ENCODE results near the gene CFAP157.

The CFAP157 gene

GRCh38 chr9:127723013-127723412, 16.2 kb downstream of the CFAP157 start:
- no peaks in the 10 kb centered on the region for H3K79me2 ChIP-seq (ENCODE audit: insufficient read depth, low read length)
- no peak overlapping the region for H3K4me3 ChIP-seq (ENCODE audit: insufficient read depth, low read length, poor library complexity, severe bottlenecking)
- H3K9me2 ChIP-seq (replicated peaks; ENCODE audit: insufficient read depth, low read length) = no peaks in the 10 kb centered on the region
- H3K9me3 ChIP-seq (ENCODE audit: insufficient read depth, low read length) = no peaks in the 10 kb centered on the region
- H3K4me2 ChIP-seq (ENCODE audit: low read depth, low read length, poor library complexity, severe bottlenecking) = no peak overlapping the region
- no peak overlapping the region for H3K27ac ChIP-seq (ENCODE audit: low read depth, low read length)
- H3F3A ChIP-seq (ENCODE audit: insufficient read depth) = no peaks in the 10 kb centered on the region
- H3K27me3 ChIP-seq (ENCODE audit: low read length) = no peaks in the 10 kb centered on the region
- H3K9ac ChIP-seq (ENCODE audit: low read length) = no peak overlapping the region
- TF ChIP-seq EZH2phosphoT487 (conservative IDR thresholded peaks at IDR 0.05; ENCODE audit: low read length) (no peak), CTCF (IDR thresholded peaks at IDR 0.05; ENCODE audit: insufficient read depth, low read length, poor library complexity, severe bottlenecking) (no peak)
- no peaks in the 10 kb centered on the region for H3K36me3 ChIP-seq (ENCODE audit: low read length)
- no peaks in the 10 kb centered on the region for H4K20me1 ChIP-seq (ENCODE audit: low read depth, low read length)
- no peak overlapping the region for H2AFZ ChIP-seq (ENCODE audit: low read depth, low read length, severe bottlenecking)

GRCh38 chr9:127723444-127723843, 16.7 kb downstream of the CFAP157 start:
- Histone ChIP-seq H3K36me3 (ENCODE audit: low read length) (no peaks in the 10 kb centered on the region), H3K27ac (ENCODE audit: low read depth, low read length) (no peak overlapping the region), H3K79me2 (ENCODE audit: insufficient read depth, low read length) (no peaks in the 10 kb centered on the region), H3F3A (ENCODE audit: insufficient read depth) (no peaks in the 10 kb centered on the region), H3K4me3 (ENCODE audit: insufficient read depth, low read length, poor library complexity, severe bottlenecking) (no peak overlapping the region), H2AFZ (ENCODE audit: low read depth, low read length, severe bottlenecking) (no peak overlapping the region), H3K9ac (ENCODE audit: low read length) (no peak overlapping the region), H3K4me2 (ENCODE audit: low read depth, low read length, poor library complexity, severe bottlenecking) (no peak overlapping the region), H3K9me2 (replicated peaks; ENCODE audit: insufficient read depth, low read length) (no peaks in the 10 kb centered on the region), H3K9me3 (ENCODE audit: insufficient read depth, low read length) (no peaks in the 10 kb centered on the region), H4K20me1 (ENCODE audit: low read depth, low read length) (no peaks in the 10 kb centered on the region), H3K27me3 (ENCODE audit: low read length) (no peaks in the 10 kb centered on the region)
- TF ChIP-seq CTCF (IDR thresholded peaks at IDR 0.05; ENCODE audit: insufficient read depth, low read length, poor library complexity, severe bottlenecking) (no peak), EZH2phosphoT487 (conservative IDR thresholded peaks at IDR 0.05; ENCODE audit: low read length) (no peak)

- TF ChIP-seq CTCF (IDR thresholded peaks at IDR 0.05; ENCODE audit: insufficient read depth, low read length, poor library complexity, severe bottlenecking) (no peak), EZH2phosphoT487 (conservative IDR thresholded peaks at IDR 0.05; ENCODE audit: low read length) (no peak)
- Histone ChIP-seq H3K36me3 (ENCODE audit: low read length) (no peaks in the 10 kb centered on the region), H3K9me2 (replicated peaks; ENCODE audit: insufficient read depth, low read length) (no peaks in the 10 kb centered on the region), H3K79me2 (ENCODE audit: insufficient read depth, low read length) (no peaks in the 10 kb centered on the region), H3K27ac (ENCODE audit: low read depth, low read length) (no peak overlapping the region), H4K20me1 (ENCODE audit: low read depth, low read length) (no peaks in the 10 kb centered on the region), H3K27me3 (ENCODE audit: low read length) (no peaks in the 10 kb centered on the region), H2AFZ (ENCODE audit: low read depth, low read length, severe bottlenecking) (no peak overlapping the region), H3F3A (ENCODE audit: insufficient read depth) (no peaks in the 10 kb centered on the region), H3K9ac (ENCODE audit: low read length) (no peak overlapping the region), H3K4me2 (ENCODE audit: low read depth, low read length, poor library complexity, severe bottlenecking) (no peak overlapping the region), H3K9me3 (ENCODE audit: insufficient read depth, low read length) (no peaks in the 10 kb centered on the region), H3K4me3 (ENCODE audit: insufficient read depth, low read length, poor library complexity, severe bottlenecking) (no peak overlapping the region)
These were observed 17.2 kb downstream of the CFAP157 start for GRCh38 chr9:127724012-127724411.

Data from SU-DHL-6 (cell line).